Activated CD4-positive, alpha-beta T cell treated with anti-CD3 and anti-CD28 coated beads, Interleukin-2, amount 10 ng/mL, durations not matched to agents 24 days and 14 days (primary cell): ENCODE measurements around the gene CREB5. TPM values are rescaled to one million over a fixed set of nuclear protein-coding genes. Genes with fewer than 3 reads are reported as not detected.

ENCODE experiments used
- DNase-seq: peaks from one replicate; pipeline ENCODE4 v3.0.0; 2022
- H3K27ac Mint-ChIP-seq: one replicate; pipeline ENCODE4 v1.8.0; 2022; ENCODE audit warnings: mild to moderate bottlenecking, mixed read lengths
- H3K27me3 Mint-ChIP-seq: one replicate; pipeline ENCODE4 v1.8.0; 2022; ENCODE audit warnings: mixed read lengths
- H3K36me3 Mint-ChIP-seq: one replicate; pipeline ENCODE4 v1.8.0; 2022; ENCODE audit warnings: low read depth, mild to moderate bottlenecking, mixed read lengths
- H3K4me1 Mint-ChIP-seq: one replicate; pipeline ENCODE4 v1.8.0; 2021; ENCODE audit warnings: mixed read lengths
- H3K4me3 Mint-ChIP-seq: one replicate; pipeline ENCODE4 v1.8.0; 2022; ENCODE audit warnings: mild to moderate bottlenecking, moderate library complexity, mixed read lengths
- H3K9me3 Mint-ChIP-seq: one replicate; pipeline ENCODE4 v1.8.0; 2021; ENCODE audit warnings: mixed read lengths
- intact Hi-C: fragments of 100-400 bp; cut with micrococcal nuclease; formaldehyde crosslinking; loops from one replicate; pipeline ENCODE4 v1.15.1; 2023
- total RNA-seq: library from RNA; stranded (reverse); gene quantifications from 2 replicates; pipeline ENCODE4 v1.2.3, GENCODE V29; 2022

Gene CREB5
- total RNA-seq, 1 donor from 2014 or later, result not detected

DNA sequence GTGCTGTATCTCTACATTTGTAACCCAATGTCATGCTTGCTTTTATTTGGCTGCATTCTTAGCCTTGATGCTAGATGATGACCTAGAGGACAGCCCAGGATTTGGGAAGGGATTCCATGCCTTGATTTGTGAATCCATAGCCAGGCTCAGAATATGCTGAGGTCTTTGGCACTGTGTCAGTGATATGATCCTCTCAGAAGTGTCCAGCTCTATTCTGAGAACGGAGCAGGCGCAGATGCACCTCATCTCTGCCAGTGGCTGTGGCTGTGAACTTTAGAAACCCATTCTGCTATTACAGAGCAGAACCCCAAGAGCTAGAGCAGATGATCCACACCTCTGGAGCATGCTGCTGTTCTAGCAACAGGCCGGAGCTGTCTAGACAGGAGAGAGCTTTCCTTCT is 333.0 kb downstream of the CREB5 start:
- H3K4me3 Mint-ChIP-seq, result no peak overlapping the region
- H3K27me3 Mint-ChIP-seq, result no peaks in the 10 kb centered on the region
- H3K27ac Mint-ChIP-seq, result no peak overlapping the region
- no peaks in the 10 kb centered on the region for H3K4me1 Mint-ChIP-seq
- H3K9me3 Mint-ChIP-seq, result no peaks in the 10 kb centered on the region
- DNase-seq, result no peak
- intact Hi-C loops, result no loop called here
- no peaks in the 10 kb centered on the region for H3K36me3 Mint-ChIP-seq

DNA sequence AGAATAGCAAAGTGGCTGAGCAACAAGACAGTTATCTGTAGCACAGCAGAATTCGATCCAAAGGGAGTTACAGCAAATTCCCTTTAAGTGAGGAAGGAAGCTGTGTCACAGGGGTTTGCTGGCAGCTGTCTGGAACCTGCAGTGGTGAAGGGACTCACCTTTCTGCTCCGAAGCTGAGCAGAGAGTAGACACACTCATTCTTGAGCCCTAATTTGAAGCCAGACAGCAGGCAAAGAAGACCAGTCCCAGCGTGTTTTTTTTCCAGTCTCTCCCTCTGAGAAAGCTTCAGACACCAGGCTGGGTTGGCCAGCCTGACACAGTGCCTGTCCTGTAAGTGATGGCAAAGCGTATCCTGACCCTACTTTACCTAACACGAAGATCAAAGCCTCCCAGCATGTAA is 335.1 kb downstream of the CREB5 start:
- Mint-ChIP-seq H3K27me3 (no peaks in the 10 kb centered on the region), H3K27ac (no peak overlapping the region), H3K4me1 (no peaks in the 10 kb centered on the region), H3K4me3 (no peak overlapping the region), H3K36me3 (no peaks in the 10 kb centered on the region), H3K9me3 (no peaks in the 10 kb centered on the region)
- intact Hi-C loops, result no loop called here
- no peak for DNase-seq

DNA sequence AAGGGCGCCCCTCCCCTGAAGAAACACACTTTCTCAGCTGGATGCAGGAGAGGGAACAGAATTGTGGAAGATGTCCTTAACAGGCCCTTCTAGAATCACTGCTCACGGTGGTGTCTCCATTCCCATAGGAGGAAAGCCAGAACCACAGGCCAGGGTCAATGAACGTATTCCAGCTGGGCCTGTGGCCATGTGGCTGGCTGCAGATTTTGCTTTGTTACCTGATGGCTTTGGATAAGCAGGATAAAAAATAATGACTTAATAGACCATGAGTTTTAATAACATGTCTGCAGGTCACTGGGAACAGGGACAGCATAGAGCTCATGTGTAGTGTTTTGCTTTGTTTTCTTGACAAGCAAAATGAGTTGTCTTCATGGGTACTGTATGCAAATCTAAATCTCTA is 335.5 kb downstream of the CREB5 start:
- H3K36me3 Mint-ChIP-seq, result no peaks in the 10 kb centered on the region
- no peaks in the 10 kb centered on the region for H3K27me3 Mint-ChIP-seq
- DNase-seq, result no peak
- no peaks in the 10 kb centered on the region for H3K4me1 Mint-ChIP-seq
- no peaks in the 10 kb centered on the region for H3K9me3 Mint-ChIP-seq
- H3K27ac Mint-ChIP-seq, result no peak overlapping the region
- H3K4me3 Mint-ChIP-seq, result no peak overlapping the region
- intact Hi-C loops, result no loop called here

DNA sequence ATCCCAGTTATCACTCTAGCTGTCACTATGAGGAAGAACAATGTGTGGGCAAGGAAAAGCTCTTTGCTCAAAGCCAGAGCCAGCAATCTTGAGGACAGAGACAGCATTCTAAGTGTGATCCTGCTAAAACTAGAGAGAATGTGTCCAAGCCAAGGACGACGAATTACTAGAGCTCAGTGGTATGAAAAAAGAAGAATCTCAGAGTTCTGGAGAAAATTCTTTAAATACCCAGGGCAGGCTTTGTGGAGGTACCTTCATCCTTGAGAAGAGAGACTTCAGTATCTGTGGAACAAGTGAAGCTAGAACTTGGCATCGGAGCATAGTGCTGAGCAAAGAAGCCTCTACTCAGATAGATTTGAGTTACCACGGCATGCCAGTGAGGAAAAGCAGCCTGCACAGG is 336.0 kb downstream of the CREB5 start:
- H3K4me1 Mint-ChIP-seq, result no peaks in the 10 kb centered on the region
- DNase-seq, result no peak
- intact Hi-C loops, result no loop called here
- H3K27me3 Mint-ChIP-seq, result no peaks in the 10 kb centered on the region
- H3K36me3 Mint-ChIP-seq, result no peaks in the 10 kb centered on the region
- no peak overlapping the region for H3K4me3 Mint-ChIP-seq
- no peaks in the 10 kb centered on the region for H3K9me3 Mint-ChIP-seq
- H3K27ac Mint-ChIP-seq, result no peak overlapping the region

DNA sequence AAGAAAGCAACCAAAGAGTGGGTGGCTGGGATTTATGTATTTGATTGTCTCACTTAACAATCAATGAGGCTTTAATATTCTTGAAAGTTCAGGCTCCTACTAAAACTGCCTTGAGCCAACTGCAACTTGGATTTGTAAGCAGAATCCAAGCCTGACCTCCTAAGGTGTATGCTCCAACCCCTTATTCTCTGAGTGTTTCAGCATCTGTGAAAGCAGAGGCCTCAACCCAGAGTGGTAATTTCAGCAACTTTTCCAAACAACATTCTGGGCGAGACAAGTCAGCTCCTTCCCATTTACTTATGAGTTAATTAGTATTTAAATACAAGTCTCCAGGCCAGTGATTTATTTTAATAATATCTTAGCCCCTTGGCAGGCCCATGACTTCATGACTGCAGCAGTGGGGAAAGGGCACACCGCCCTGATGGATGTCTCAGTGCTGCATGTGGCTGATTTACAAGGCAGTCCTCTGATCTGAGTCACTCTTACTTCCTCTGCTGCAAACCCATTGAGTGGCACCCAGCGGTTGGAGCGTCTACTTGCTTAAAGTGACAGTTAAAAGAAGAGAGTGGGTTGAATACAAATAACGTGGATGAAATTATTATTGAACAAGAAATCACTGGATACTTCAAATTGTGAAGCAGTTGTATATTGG is 336.7 kb downstream of the CREB5 start:
- Mint-ChIP-seq H3K36me3 (no peaks in the 10 kb centered on the region), H3K9me3 (no peaks in the 10 kb centered on the region), H3K4me1 (no peaks in the 10 kb centered on the region), H3K4me3 (no peak overlapping the region), H3K27me3 (no peaks in the 10 kb centered on the region), H3K27ac (no peak overlapping the region)
- intact Hi-C loops, result no loop called here
- no peak for DNase-seq

DNA sequence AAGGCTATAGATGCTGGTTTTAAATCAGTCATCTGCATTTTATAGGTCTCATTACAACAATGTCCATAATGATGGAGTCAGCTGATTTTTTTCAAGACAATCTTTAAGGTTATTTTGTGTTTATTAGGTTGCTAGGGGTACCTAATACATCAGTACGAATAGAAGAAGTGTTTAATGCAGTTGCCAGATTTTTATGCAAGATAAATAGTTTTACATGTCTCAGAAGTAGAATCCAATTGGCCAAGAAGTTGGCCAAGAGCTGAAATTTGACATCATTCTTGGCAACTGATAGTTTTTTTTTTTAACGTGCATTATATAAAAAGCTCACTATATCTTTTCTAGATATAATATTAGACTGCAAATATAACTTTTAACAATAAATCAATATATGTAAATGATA is 337.3 kb downstream of the CREB5 start:
- no peaks in the 10 kb centered on the region for H3K36me3 Mint-ChIP-seq
- intact Hi-C loops, result no loop called here
- H3K27me3 Mint-ChIP-seq, result no peaks in the 10 kb centered on the region
- no peak for DNase-seq
- H3K4me3 Mint-ChIP-seq, result no peak overlapping the region
- H3K4me1 Mint-ChIP-seq, result no peaks in the 10 kb centered on the region
- H3K9me3 Mint-ChIP-seq, result no peaks in the 10 kb centered on the region
- no peak overlapping the region for H3K27ac Mint-ChIP-seq

DNA sequence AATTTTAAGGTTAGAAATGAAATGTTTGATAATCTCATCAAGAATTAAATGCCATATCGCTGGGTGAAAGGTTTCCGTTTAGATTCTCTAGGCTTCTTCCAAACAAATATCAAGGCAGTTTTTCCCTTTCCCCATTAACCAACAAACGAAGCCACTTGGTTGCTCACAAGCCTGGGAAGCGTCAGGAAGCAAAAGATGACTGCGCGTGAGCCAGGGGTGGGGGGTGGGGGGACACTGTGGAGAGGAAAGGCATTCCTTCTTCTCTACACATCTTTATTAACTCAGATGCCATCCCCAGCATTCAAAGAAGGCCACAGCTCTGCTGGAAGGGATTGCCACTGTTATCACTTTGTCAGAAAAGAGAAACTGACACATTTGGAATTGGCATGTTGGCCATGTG is 338.7 kb downstream of the CREB5 start:
- no peaks in the 10 kb centered on the region for H3K4me1 Mint-ChIP-seq
- H3K27ac Mint-ChIP-seq, result no peak overlapping the region
- H3K36me3 Mint-ChIP-seq, result no peaks in the 10 kb centered on the region
- intact Hi-C loops, result no loop called here
- DNase-seq, result no peak
- H3K9me3 Mint-ChIP-seq, result no peaks in the 10 kb centered on the region
- no peaks in the 10 kb centered on the region for H3K27me3 Mint-ChIP-seq
- H3K4me3 Mint-ChIP-seq, result no peak overlapping the region

DNA sequence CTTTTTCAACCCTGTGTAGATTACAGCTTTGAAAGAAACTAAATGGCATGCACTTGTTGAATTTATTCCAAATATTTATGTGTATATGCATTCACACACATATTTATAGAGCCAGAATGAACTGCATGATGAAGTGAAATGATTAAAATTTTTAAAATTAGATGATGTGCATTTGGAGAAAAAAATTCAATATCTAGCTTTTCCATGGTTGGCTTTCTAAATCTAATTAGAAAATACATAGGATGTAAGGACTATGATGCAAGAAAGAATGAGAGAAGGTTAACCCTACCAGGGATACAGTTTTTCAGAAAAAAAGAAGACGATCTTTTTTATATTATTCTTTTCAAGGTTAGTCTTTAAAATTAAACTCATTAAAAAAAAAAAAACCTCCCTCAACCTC is 341.3 kb downstream of the CREB5 start:
- no peak for DNase-seq
- no peak overlapping the region for H3K27ac Mint-ChIP-seq
- no peaks in the 10 kb centered on the region for H3K9me3 Mint-ChIP-seq
- no peaks in the 10 kb centered on the region for H3K36me3 Mint-ChIP-seq
- H3K4me1 Mint-ChIP-seq, result no peaks in the 10 kb centered on the region
- no peak overlapping the region for H3K4me3 Mint-ChIP-seq
- intact Hi-C loops, result no loop called here
- no peaks in the 10 kb centered on the region for H3K27me3 Mint-ChIP-seq

DNA sequence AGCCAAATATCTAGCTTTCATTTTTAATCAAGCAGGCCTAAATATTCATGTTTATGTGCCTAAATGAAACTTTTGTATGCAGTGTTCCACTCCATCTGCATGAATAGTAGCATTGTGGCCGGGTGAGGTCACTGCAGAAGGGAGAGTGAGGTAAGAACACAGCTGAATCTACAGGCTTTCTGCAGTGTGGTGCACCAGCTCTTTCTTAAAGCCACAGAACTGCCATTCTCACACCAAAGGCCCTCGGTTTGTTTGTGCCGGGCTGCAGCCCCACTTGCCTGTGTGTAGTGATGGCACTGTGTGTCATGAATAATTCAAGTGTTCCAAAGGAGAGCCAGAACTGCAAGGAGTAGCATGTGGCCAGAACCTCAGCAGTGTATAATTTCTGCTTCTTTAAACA is 341.7 kb downstream of the CREB5 start:
- H3K9me3 Mint-ChIP-seq, result no peaks in the 10 kb centered on the region
- no peaks in the 10 kb centered on the region for H3K36me3 Mint-ChIP-seq
- no peaks in the 10 kb centered on the region for H3K27me3 Mint-ChIP-seq
- no peak for DNase-seq
- H3K27ac Mint-ChIP-seq, result no peak overlapping the region
- H3K4me3 Mint-ChIP-seq, result no peak overlapping the region
- H3K4me1 Mint-ChIP-seq, result no peaks in the 10 kb centered on the region
- intact Hi-C loops, result no loop called here

DNA sequence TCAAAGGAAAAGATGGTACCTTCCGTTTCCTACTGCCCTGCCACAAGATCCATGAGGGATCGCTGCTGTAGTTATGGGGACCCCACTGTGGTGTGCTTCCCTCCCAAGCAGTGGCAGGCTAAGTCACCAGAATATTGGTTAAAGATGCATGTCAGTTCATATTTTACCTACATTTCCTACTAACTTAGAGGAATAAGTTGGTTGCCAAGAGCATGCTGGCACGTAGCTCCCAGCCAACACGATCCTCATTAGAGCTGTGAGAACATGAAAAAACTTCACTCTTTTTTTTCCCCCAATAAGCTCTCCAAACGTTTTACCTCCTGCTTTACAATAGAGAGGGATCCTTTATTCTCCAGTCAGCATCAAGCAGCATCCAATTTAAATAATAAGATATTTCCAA is 342.1 kb downstream of the CREB5 start:
- no peaks in the 10 kb centered on the region for H3K4me1 Mint-ChIP-seq
- intact Hi-C loops, result no loop called here
- no peak overlapping the region for H3K27ac Mint-ChIP-seq
- no peak for DNase-seq
- H3K4me3 Mint-ChIP-seq, result no peak overlapping the region
- H3K27me3 Mint-ChIP-seq, result no peaks in the 10 kb centered on the region
- no peaks in the 10 kb centered on the region for H3K9me3 Mint-ChIP-seq
- H3K36me3 Mint-ChIP-seq, result no peaks in the 10 kb centered on the region

DNA sequence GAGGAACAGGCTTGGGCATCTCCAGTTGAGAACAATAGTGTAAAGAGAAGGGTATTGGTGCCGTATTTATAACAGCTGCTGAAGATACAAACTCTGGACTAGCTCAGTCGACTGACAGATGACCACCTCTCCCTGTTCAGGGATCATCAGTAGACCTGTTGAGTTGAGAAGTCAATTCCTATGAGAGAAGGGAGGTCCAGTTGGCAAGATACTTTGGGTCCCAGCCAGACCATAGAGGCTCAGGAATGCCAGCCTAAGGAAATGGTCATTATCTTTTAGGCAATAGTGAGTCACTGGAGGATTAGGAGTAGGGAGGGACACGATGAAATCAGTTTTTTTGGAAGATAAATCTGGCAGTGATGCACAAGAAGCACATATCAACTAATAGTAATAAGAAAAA is 342.9 kb downstream of the CREB5 start:
- no peaks in the 10 kb centered on the region for H3K4me1 Mint-ChIP-seq
- H3K9me3 Mint-ChIP-seq, result no peaks in the 10 kb centered on the region
- no peaks in the 10 kb centered on the region for H3K27me3 Mint-ChIP-seq
- H3K27ac Mint-ChIP-seq, result no peak overlapping the region
- no peak overlapping the region for H3K4me3 Mint-ChIP-seq
- DNase-seq, result no peak
- no peaks in the 10 kb centered on the region for H3K36me3 Mint-ChIP-seq
- intact Hi-C loops, result no loop called here

DNA sequence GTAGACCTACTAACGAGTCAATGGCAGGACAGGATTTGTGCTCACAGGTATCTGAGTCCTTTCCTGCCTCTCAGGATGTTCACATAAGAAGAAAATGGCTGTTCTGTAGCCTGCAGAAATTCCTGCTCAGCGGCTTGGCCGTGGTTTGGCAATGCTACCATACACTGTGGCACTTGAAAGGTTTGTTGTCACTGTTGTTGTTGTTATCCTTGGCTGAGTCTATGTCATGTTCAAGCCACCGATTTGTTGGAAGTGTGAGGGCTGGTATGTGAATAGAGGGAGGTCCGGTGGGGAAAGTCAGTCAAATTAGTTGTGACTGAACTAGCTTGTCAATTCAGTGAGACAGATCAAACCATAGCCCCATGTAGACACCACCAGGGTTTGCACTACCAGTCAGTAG is 345.9 kb downstream of the CREB5 start:
- H3K27me3 Mint-ChIP-seq, result peaks cover 2% of the 10 kb centered on the region
- H3K4me1 Mint-ChIP-seq, result no peaks in the 10 kb centered on the region
- no peak overlapping the region for H3K27ac Mint-ChIP-seq
- intact Hi-C loops, result no loop called here
- no peaks in the 10 kb centered on the region for H3K9me3 Mint-ChIP-seq
- no peak for DNase-seq
- no peak overlapping the region for H3K4me3 Mint-ChIP-seq
- no peaks in the 10 kb centered on the region for H3K36me3 Mint-ChIP-seq

DNA sequence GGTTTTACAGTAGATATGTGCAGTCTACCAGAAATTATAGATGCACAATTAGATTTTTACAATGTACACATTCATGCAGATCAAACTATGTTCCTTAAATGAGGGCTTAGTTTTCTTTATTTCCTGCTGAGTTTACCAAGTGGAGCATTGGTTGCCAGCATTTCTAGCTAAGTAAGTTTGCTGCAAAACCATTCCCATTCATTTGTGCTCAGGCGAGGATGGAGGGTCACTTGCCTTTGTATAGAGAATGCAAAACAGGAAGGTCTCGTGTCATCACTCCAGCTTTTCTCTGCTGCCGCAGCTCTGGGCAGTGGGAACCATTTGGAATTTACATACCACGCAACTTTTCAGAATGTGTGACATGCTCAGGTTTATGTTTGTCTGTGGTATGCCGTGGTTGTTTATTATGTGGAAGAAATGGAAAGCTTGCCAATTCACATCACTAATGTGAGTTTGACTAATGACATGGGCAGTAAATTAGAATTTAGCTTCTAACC is 347.2 kb downstream of the CREB5 start:
- intact Hi-C loops, result no loop called here
- H3K9me3 Mint-ChIP-seq, result no peaks in the 10 kb centered on the region
- no peaks in the 10 kb centered on the region for H3K36me3 Mint-ChIP-seq
- H3K27ac Mint-ChIP-seq, result no peak overlapping the region
- no peak overlapping the region for H3K4me3 Mint-ChIP-seq
- H3K4me1 Mint-ChIP-seq, result no peaks in the 10 kb centered on the region
- no peak for DNase-seq
- H3K27me3 Mint-ChIP-seq, result peaks cover 2% of the 10 kb centered on the region

DNA sequence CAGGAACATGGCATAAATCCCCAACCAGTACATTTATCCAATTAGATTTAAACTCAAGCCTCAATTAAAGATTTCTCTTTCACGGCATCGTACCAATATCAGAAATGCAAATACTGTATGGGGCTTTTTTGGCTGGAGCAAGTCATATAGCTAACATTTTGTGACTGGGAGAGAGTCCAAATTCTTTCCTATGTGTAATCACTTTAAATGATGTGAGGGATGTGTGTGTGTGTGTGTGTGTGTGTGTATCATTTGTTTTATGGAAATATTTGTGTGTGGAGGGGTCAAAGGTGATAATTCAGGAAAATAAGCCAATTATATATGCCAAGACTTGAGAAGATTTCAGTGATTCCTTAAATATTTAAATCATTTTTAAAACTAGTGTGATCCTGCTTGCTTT is 349.2 kb downstream of the CREB5 start:
- Mint-ChIP-seq H3K27me3 (peaks cover 2% of the 10 kb centered on the region), H3K4me1 (no peaks in the 10 kb centered on the region), H3K27ac (no peak overlapping the region), H3K4me3 (no peak overlapping the region), H3K9me3 (no peaks in the 10 kb centered on the region), H3K36me3 (no peaks in the 10 kb centered on the region)
- intact Hi-C loops, result no loop called here
- DNase-seq, result no peak

DNA sequence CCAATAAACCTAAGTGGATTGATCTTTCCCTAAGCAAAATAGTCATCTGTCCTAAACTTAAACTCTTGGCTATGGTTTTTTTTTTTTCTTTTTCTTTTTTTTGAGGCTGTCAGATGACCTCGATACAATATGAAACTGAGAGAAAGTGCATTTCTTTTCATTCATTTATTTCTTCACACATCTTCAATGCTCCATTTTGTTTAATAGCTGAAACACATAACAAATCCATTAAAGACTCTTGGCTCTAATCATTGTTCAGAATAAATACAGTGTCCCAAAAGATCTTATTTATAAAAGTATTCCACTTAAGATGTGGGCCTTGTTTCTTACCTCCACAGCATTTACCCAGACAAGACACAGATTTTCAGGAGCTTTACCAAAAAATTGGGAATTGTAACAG is 350.3 kb downstream of the CREB5 start:
- Mint-ChIP-seq H3K27me3 (peaks cover 2% of the 10 kb centered on the region), H3K36me3 (no peaks in the 10 kb centered on the region), H3K4me1 (no peaks in the 10 kb centered on the region), H3K4me3 (no peak overlapping the region), H3K27ac (no peak overlapping the region), H3K9me3 (no peaks in the 10 kb centered on the region)
- no peak for DNase-seq
- intact Hi-C loops, result no loop called here
